Measurements from ENCODE around the gene GDF7.

GDF7 gene

DNA sequence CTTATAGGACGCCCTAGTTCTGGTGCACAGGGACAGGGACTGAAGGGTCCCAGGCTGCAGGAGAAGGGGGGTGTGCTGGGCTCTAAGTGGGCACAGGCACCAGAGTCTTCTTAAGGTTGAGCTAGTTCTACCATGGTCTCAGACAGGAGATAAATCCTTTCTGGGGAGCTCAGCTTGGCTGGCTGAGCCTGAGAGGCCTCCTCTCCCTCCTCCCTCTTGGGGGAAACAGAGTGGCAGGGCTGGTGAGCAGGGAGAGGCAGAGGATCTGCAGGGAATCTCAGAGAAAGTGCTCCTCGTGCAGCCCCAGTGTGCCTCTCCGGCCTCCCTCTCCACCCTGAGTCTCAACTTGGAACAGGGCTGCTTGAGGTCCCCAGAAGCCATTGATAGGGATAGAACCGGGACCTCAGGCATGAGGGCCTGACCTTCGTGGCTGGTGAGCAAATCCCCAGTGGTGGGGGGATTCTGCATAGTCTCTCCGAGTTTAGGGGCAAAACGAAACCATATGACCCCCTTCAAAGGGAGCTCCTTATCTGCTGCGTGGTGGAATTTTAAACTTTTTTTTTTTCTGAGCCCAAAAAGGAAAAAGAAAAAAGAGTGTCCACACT, 2.0 kb downstream of the GDF7 start:
- no peak overlapping the region for H3K4me3 ChIP-seq (ENCODE audit: severe bottlenecking)
- no peak for TF ChIP-seq CTCF (IDR thresholded peaks at IDR 0.05; ENCODE audit: poor library complexity, severe bottlenecking)
- DNase-seq (ENCODE audit: low spot score) (no peak), ATAC-seq (ENCODE audit: low read depth) (no peak)
- H3K27me3 ChIP-seq (ENCODE audit: insufficient read depth, poor library complexity, severe bottlenecking), result peaks cover 90% of the 10 kb centered on the region
- no peaks in the 10 kb centered on the region for H3K36me3 ChIP-seq (ENCODE audit: low read depth)
- no peaks in the 10 kb centered on the region for H3K4me1 ChIP-seq (ENCODE audit: insufficient read depth, poor library complexity, severe bottlenecking)
- H3K9me3 ChIP-seq (ENCODE audit: severe bottlenecking), result no peaks in the 10 kb centered on the region
- no peak overlapping the region for H3K27ac ChIP-seq (ENCODE audit: poor library complexity, severe bottlenecking)

DNA sequence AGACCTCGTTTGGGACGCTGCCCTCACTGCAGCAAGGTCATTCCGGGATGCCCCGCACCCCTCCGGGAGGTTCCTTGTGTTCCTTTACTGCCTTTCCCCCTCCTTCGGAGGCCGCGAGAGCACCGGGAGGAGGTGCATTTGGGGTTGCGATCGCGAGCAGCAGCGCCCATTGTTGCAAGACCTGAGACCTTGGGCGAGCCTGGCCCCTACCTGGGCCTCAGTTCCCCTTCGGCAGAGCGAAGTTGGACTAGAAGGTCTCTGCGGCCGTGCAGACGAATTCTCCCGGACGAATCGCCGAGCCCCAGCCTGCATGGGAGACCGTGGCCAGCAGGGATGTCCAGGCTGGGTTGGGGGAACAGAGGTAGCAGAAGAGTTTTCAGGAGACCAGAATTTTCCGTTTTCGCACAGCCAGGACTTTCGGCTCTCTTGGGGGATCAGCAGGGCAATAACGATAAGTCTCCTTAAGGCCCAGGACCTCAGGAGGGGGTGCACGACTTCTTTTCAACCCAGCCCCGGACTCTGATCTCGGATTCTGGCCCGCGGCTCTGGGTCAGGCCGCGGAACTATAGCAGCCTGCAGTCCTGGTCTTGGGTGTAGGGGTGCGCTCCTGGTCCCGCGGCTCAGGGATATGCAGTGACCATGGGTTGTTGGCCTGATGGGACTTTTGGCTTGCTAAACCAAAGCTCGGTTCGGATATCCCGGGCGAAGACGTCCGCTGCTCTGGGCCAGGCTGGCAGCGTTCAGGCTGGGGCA, 2.8 kb downstream of the GDF7 start:
- Histone ChIP-seq H3K9me3 (ENCODE audit: severe bottlenecking) (no peaks in the 10 kb centered on the region), H3K27me3 (ENCODE audit: insufficient read depth, poor library complexity, severe bottlenecking) (peaks cover 83% of the 10 kb centered on the region), H3K27ac (ENCODE audit: poor library complexity, severe bottlenecking) (no peak overlapping the region), H3K4me3 (ENCODE audit: severe bottlenecking) (no peak overlapping the region), H3K4me1 (ENCODE audit: insufficient read depth, poor library complexity, severe bottlenecking) (no peaks in the 10 kb centered on the region), H3K36me3 (ENCODE audit: low read depth) (no peaks in the 10 kb centered on the region)
- DNase-seq (ENCODE audit: low spot score) (no peak), ATAC-seq (ENCODE audit: low read depth) (no peak)
- no peak for TF ChIP-seq CTCF (IDR thresholded peaks at IDR 0.05; ENCODE audit: poor library complexity, severe bottlenecking)

GRCh38 chr2:20670315-20671035, 3.5 kb downstream of the GDF7 start:
- Histone ChIP-seq H3K9me3 (ENCODE audit: severe bottlenecking) (no peaks in the 10 kb centered on the region), H3K4me3 (ENCODE audit: severe bottlenecking) (no peak overlapping the region), H3K4me1 (ENCODE audit: insufficient read depth, poor library complexity, severe bottlenecking) (no peaks in the 10 kb centered on the region), H3K27ac (ENCODE audit: poor library complexity, severe bottlenecking) (no peak overlapping the region), H3K27me3 (ENCODE audit: insufficient read depth, poor library complexity, severe bottlenecking) (peaks cover 75% of the 10 kb centered on the region), H3K36me3 (ENCODE audit: low read depth) (no peaks in the 10 kb centered on the region)
- ATAC-seq (ENCODE audit: low read depth) (no peak), DNase-seq (ENCODE audit: low spot score) (no peak)
- TF ChIP-seq CTCF (IDR thresholded peaks at IDR 0.05; ENCODE audit: poor library complexity, severe bottlenecking), result no peak

DNA sequence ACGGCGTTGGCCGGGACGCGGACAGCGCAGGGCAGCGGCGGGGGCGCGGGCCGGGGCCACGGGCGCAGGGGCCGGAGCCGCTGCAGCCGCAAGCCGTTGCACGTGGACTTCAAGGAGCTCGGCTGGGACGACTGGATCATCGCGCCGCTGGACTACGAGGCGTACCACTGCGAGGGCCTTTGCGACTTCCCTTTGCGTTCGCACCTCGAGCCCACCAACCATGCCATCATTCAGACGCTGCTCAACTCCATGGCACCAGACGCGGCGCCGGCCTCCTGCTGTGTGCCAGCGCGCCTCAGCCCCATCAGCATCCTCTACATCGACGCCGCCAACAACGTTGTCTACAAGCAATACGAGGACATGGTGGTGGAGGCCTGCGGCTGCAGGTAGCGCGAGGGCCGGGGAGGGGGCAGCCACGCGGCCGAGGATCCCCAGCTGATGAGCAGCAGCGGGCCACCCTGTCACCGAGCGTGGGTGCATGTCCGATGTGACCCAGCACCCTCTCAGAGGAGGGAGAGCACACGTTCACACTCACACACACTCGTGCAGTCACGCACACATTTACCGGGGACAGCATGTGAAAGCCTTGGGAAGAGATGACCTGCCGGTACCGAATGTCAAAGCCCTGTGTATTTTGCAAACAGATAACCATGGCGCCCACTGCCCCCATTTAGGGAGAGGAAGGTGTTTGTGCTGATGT, 4.2 kb downstream of the GDF7 start:
- Histone ChIP-seq H3K4me3 (ENCODE audit: severe bottlenecking) (no peak overlapping the region), H3K4me1 (ENCODE audit: insufficient read depth, poor library complexity, severe bottlenecking) (no peaks in the 10 kb centered on the region), H3K27ac (ENCODE audit: poor library complexity, severe bottlenecking) (no peak overlapping the region), H3K36me3 (ENCODE audit: low read depth) (no peaks in the 10 kb centered on the region), H3K27me3 (ENCODE audit: insufficient read depth, poor library complexity, severe bottlenecking) (peaks cover 68% of the 10 kb centered on the region), H3K9me3 (ENCODE audit: severe bottlenecking) (no peaks in the 10 kb centered on the region)
- ATAC-seq (ENCODE audit: low read depth) (no peak), DNase-seq (ENCODE audit: low spot score) (no peak)
- TF ChIP-seq CTCF (IDR thresholded peaks at IDR 0.05; ENCODE audit: poor library complexity, severe bottlenecking), result no peak

Data from RWPE2 (cell line).